Skeletal muscle tissue (tissue), 4 donors: ENCODE results near the gene PGAM5. TPM values are rescaled to one million over a fixed set of nuclear protein-coding genes. Genes with fewer than 3 reads are reported as not detected.
"Not testable (repeated sequence)": the region's sequence is repeated elsewhere in the genome, so short reads cannot be mapped to it uniquely, and the experiment has no call there.

Experiments used
- H3K27ac ChIP-seq: one replicate; pipeline ENCODE4 v1.7.0; 2013; ENCODE audit warnings: mild to moderate bottlenecking, low read depth, low read length, inconsistent platforms
- H3K27me3 ChIP-seq, 3 donors: one replicate each; pipeline ENCODE4 v1.7.0; 2013; ENCODE audit warnings: low read length in 3 of 3; ENCODE audit not compliant: control insufficient read depth in 3 of 3, insufficient read depth in 3 of 3
- H3K36me3 ChIP-seq, 3 donors: one replicate each; pipeline ENCODE4 v1.7.0; 2013; ENCODE audit warnings: low read length in 3 of 3; ENCODE audit not compliant: control insufficient read depth in 3 of 3, insufficient read depth in 3 of 3
- H3K4me1 ChIP-seq, 3 donors: one replicate each; pipeline ENCODE4 v1.7.0; 2013; ENCODE audit warnings: low read length in 3 of 3, mild to moderate bottlenecking in 3 of 3; ENCODE audit not compliant: control insufficient read depth in 3 of 3, insufficient read depth in 3 of 3
- H3K4me3 ChIP-seq, 3 donors: one replicate each; pipeline ENCODE4 v1.7.0; 2013; ENCODE audit warnings: low read length in 3 of 3
- H3K9ac ChIP-seq, 3 donors: one replicate each; pipeline ENCODE4 v1.7.0; 2013; ENCODE audit warnings: low read length in 3 of 3, mild to moderate bottlenecking in 3 of 3, moderate library complexity in 2 of 3, low read depth in 1 of 3
- H3K9me3 ChIP-seq, 3 donors: one replicate each; pipeline ENCODE4 v1.7.0; 2013; ENCODE audit warnings: low read length in 3 of 3; ENCODE audit not compliant: control insufficient read depth in 3 of 3
- total RNA-seq: library from RNA; depleted of rRNA; stranded (reverse); fragments of >200 nt; gene quantifications from one replicate; pipeline ENCODE4 v1.2.3, GENCODE V29; 2014
- donor health status: Osteomylitis.

The PGAM5 gene
- total RNA-seq, 1 donor from 2014 or later = 16.7 TPM

DNA sequence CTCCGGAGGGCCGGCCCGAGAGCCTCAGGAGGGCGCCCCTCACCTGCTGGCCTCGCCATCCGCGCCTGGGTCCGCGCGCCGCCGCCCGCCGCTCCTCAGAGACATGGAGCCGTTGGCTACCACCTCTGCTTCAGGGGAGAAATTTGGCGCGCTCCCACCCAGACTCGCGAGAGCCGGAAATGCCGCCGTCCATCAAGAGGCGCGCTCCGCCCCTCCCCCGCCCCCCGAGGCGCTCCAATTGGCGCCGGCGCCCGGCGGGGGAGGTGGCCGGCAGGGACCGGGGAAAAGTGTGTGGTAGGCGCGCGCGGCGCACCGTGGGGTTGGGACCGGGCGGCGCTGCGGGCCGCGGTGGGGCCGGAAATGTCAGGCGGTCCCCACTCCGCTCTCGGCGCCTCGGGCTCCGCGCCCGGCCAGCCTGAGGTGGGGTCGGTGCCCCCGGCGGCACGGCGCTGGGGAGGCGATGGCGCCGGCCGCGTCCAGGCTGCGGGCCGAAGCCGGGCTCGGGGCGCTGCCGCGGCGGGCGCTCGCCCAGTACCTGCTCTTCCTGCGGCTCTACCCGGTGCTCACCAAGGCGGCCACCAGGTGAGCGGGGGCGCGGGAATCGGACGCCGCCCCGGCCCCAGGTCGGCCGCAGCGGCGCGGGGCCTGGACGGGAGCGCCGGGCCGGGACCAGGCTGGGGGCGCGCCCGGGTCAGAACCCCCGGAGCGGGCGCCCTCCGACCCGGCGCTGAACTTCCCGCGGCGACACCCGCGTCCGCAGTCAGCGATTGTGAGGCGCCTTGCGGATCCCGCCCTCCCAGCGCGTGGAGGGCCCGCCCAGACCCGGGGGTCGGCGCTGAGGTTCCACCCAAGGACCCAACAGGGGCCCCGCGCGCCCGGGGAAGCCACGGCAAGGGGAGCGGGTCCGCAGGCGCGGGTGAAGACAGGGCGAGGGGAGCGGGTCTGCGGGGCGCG is 23.2 kb upstream of the PGAM5 start, which contains the start of the genes POLE and PXMP2:
Gene POLE (minus strand): TSS at position 132 of the 954 bp plus-strand sequence. CDS start 27 bp downstream, at position 105.
Gene PXMP2 (plus strand): TSS at position 377 of the 954 bp plus-strand sequence. CDS start 84 bp downstream, at position 461.
- peak within 1 kb of the TSS; percentile 20 to 82 (median 64) for H3K9ac ChIP-seq

DNA sequence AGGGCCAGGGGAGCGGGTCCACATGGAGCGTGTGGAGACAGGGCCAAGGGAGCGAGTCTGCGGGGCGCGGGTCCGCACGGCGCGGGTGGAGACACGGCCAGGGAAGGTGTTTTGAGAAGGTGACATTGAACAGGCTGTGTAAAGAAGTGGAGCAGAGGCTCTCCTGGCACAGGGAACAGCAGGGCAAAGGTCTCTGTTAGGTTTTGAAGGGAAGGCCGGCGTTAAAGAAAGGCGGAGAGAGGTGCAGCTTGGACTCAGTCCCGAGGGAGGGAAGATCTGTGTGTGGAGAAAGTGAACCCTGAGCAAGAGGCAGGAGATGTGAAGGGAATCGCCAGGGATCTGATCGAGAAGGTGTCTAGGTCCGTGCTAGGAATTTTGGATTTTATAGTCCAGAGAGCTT is 21.4 kb upstream of the PGAM5 start:
- Histone ChIP-seq H3K4me3 (no peak overlapping the region), H3K9me3 (no peaks in the 10 kb centered on the region), H3K27ac (no peak overlapping the region), H3K4me1 (peaks cover 5 to 14% (median 8%) of the 10 kb centered on the region in 3 donors), H3K9ac (no peak overlapping the region), H3K36me3 (peaks cover 0 to 5% (median 2%) of the 10 kb centered on the region in 3 donors), H3K27me3 (no peaks in the 10 kb centered on the region)

More for the DNA sequence above, 23.2 kb upstream of the PGAM5 start, which contains the start of the genes POLE and PXMP2:
- Histone ChIP-seq H3K9me3 (no peaks in the 10 kb centered on the region), H3K4me1 (peaks cover 5 to 14% (median 8%) of the 10 kb centered on the region in 3 donors), H3K4me3 (peak within 1 kb of the TSS in 2 of 3 donors; percentile 67 to 70), H3K27ac (no peak within 1 kb of the TSS), H3K36me3 (peaks cover 0 to 5% (median 2%) of the 10 kb centered on the region in 3 donors), H3K27me3 (no peaks in the 10 kb centered on the region)

DNA sequence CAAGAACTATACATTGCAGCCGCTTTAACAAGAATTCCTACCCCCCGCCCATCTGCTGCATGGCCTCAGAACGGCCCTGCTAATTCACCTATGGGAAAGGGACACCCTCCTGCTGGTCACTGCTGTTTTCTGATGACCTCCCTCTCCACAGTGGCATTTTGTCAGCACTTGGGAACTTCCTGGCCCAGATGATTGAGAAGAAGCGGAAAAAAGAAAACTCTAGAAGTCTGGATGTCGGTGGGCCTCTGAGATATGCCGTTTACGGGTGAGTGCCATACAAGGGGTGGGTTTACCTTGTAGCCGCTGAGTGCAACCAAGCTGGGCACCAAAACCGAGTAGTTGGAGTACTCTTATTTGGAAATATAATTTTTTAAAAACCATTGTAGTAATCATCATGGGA is 20.5 kb upstream of the PGAM5 start:
- Histone ChIP-seq H3K4me3 (no peak overlapping the region), H3K9me3 (no peaks in the 10 kb centered on the region), H3K4me1 (peaks cover 5 to 12% (median 8%) of the 10 kb centered on the region in 3 donors), H3K27ac (no peak overlapping the region), H3K36me3 (peaks cover under 1 to 5% (median 2%) of the 10 kb centered on the region in 3 donors), H3K9ac (no peak overlapping the region), H3K27me3 (no peaks in the 10 kb centered on the region)

DNA sequence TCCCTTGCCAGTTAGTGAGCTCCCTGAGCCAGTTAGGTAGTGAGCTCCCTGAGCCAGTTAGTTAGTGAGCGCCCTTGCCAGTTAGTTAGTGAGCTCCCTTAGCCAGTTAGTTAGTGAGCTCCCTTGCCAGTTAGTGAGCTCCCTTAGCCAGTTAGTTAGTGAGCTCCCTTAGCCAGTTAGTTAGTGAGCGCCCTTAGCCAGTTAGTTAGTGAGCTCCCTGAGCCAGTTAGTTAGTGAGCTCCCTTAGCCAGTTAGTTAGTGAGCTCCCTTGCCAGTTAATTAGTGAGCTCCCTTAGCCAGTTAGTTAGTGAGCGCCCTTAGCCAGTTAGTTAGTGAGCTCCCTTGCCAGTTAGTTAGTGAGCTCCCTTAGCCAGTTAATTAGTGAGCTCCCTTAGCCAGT is 18.6 kb upstream of the PGAM5 start:
- not testable (repeated sequence) for H3K9ac ChIP-seq, H3K27ac ChIP-seq, H3K27me3 ChIP-seq, H3K9me3 ChIP-seq, H3K4me3 ChIP-seq, H3K4me1 ChIP-seq
- peaks cover 9 to 15% (median 11%) of the 10 kb centered on the region in 3 donors for H3K36me3 ChIP-seq

DNA sequence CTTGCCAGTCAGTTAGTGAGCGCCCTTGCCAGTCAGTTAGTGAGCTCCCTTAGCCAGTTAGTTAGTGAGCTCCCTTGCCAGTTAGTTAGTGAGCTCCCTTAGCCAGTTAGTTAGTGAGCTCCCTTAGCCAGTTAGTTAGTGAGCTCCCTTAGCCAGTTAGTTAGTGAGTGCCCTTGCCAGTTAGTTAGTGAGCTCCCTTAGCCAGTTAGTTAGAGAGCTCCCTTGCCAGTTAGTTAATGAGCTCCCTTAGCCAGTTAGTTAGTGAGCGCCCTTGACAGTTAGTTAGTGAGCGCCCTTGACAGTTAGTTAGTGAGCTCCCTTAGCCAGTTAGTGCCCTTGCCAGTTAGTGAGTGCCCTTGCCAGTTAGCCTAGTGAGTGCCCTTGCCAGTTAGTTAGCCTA is 15.8 kb upstream of the PGAM5 start:
- H3K9ac ChIP-seq = peak overlapping the region in 1 of 3 donors; percentile 21
- not testable (repeated sequence) for H3K4me3 ChIP-seq, H3K4me1 ChIP-seq, H3K9me3 ChIP-seq, H3K27me3 ChIP-seq, H3K27ac ChIP-seq
- peaks cover 17 to 22% (median 18%) of the 10 kb centered on the region in 3 donors for H3K36me3 ChIP-seq

DNA sequence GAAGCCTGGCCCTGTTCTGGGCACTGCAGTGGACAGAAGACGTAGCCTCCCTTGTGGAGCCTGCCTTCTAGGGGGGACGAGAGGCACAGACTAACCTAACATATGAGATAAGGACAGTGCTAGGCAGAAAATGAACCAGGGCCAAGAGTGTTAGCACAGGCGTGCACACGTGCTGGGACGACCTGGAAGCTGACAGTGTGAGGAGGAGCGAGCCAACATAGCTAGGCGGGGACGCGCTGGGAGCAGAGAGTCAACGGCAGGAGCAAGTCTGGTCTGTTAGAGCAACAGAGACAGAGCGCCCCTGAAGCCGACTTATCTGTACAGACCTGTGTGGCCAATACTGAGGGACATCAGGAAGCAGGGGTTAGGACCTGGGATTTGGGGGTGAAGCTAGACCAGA is 15.2 kb upstream of the PGAM5 start:
- Histone ChIP-seq H3K27me3 (no peaks in the 10 kb centered on the region), H3K27ac (no peak overlapping the region), H3K9me3 (no peaks in the 10 kb centered on the region), H3K9ac (peak overlapping the region in 1 of 3 donors; percentile 21), H3K4me3 (no peak overlapping the region), H3K4me1 (no peaks in the 10 kb centered on the region), H3K36me3 (peaks cover 16 to 22% (median 17%) of the 10 kb centered on the region in 3 donors)

DNA sequence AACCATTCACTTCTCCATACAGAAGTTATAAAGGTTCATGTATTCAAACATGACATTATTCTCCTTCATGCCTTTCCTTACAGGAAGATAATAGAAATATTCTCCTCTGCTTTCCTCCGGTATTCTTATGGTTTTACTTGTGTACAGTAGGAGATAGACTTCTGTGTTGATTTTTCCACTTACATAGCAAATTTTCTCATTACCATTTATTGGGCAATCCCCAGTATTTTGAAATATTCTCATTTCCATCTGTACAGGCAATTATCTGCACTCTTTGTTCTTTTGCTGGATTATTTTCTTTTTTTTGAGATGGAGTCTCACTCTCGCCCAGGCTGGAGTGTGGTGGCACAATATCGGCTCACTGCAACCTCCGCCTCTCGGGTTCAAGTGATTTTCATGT is 12.3 kb upstream of the PGAM5 start:
- peaks cover 19 to 26% (median 24%) of the 10 kb centered on the region in 3 donors for H3K36me3 ChIP-seq

DNA sequence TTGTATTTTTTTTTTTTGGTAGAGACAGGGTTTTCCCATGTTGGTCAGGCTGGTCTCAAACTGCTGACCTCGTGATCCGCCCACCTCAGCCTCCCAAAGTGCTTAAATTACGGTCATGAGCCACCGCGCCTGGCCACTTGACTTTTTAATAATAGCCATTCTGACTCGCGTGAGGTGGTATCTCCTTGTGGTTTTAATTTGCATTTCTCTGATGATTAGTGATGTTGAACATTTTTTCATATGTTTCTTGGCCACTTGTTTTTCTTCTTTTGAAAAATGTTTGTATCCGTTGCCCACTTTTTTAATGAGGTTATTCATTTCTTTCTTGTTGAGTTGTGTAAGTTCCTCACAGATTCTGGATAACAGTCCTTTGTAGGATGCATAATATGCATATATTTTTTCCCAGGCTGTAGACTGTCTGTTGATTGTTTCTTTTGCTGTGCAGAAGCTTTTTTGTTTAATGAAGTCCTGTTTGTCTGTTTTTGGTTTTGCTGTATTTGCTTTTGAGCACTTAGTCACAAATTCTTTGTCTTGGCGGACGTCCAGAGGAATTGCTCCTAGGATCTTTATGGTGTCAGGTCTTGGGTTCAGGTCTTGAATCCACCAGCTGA is 10.3 kb upstream of the PGAM5 start:
- Histone ChIP-seq H3K36me3 (peaks cover 27 to 36% (median 35%) of the 10 kb centered on the region in 3 donors), H3K27ac (no peak overlapping the region), H3K9me3 (no peaks in the 10 kb centered on the region), H3K4me3 (no peak overlapping the region), H3K9ac (no peak overlapping the region), H3K4me1 (no peaks in the 10 kb centered on the region), H3K27me3 (no peaks in the 10 kb centered on the region)

More for the DNA sequence above, 12.3 kb upstream of the PGAM5 start:
- Histone ChIP-seq H3K4me1 (no peaks in the 10 kb centered on the region), H3K9me3 (no peaks in the 10 kb centered on the region), H3K9ac (no peak overlapping the region), H3K4me3 (no peak overlapping the region), H3K27ac (no peak overlapping the region), H3K27me3 (no peaks in the 10 kb centered on the region)

DNA sequence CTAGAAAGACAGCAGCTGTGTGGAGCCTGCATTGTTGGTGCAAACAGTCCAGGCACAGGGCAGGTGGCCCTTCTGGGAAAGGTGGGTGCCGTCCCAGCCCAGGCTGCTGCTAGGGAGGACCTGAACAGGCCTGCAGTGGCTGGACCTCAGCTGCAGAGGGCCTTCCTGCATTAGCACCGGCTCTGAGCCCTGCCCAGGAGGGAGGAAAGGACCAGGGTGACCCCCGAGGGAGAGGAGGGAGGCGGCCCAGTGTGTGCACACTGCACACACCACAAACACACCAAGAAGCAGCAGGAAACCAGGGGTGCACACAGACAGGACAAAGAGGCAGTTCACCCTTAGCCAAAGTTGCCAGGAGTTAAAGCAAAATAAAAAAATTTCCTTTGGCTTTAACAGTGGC is 8.0 kb upstream of the PGAM5 start:
- Histone ChIP-seq H3K27me3 (no peaks in the 10 kb centered on the region), H3K4me3 (no peak overlapping the region), H3K36me3 (peaks cover 16 to 27% (median 27%) of the 10 kb centered on the region in 3 donors)

More for the DNA sequence above, 8.0 kb upstream of the PGAM5 start:
- H3K27ac ChIP-seq = no peak overlapping the region
- H3K9me3 ChIP-seq = no peaks in the 10 kb centered on the region
- H3K9ac ChIP-seq = no peak overlapping the region
- H3K4me1 ChIP-seq = no peaks in the 10 kb centered on the region
